IMR-90 (cell line): ENCODE data around the gene RTP5. TPM values are rescaled to one million over a fixed set of nuclear protein-coding genes. Genes with fewer than 3 reads are reported as not detected.

Experiments
- ATAC-seq: fragments of 200-7000 bp; cut with Tn5 transposase; 2 replicates; pipeline ENCODE4 v1.9.1; 2020; ENCODE audit warnings: low read depth, mild to moderate bottlenecking, moderate library complexity
- BruUV-seq: library from RNA; stranded (reverse); fragments of 400-500 nt; replicated peaks from 2 replicates; lab custom pipeline; 2021; lab: Mats Ljungman, UMichigan
- CTCF ChIA-PET: fragments of 300-600 bp; formaldehyde crosslinking; extraction: SDS; loops from one replicate; lab custom pipeline; 2021; ENCODE audit warnings: antibody characterized with exemption; lab: Yijun Ruan, JAX
- POLR2A ChIA-PET: fragments of 300-600 bp; sonication (Branson Sonifier 250); formaldehyde crosslinking; loops from one replicate; lab custom pipeline; 2022; ENCODE audit warnings: antibody characterized with exemption; ENCODE audit not compliant: unreplicated experiment; lab: Charles Lee
- DNase-seq: peaks from one replicate; pipeline ENCODE4 v3.0.0; 2013
- H2AFZ ChIP-seq: replicated peaks from 2 replicates; pipeline ENCODE3; 2013; ENCODE audit warnings: low read length, mild to moderate bottlenecking; ENCODE audit not compliant: poor library complexity
- H2AK5ac ChIP-seq: 2 replicates; pipeline ENCODE4 v1.6.1; 2013; ENCODE audit warnings: low read depth, low read length, inconsistent platforms
- H2AK9ac ChIP-seq: replicated peaks from 2 replicates; pipeline ENCODE3; 2013; ENCODE audit warnings: mild to moderate bottlenecking, low read depth, low read length, moderate library complexity; ENCODE audit not compliant: poor library complexity
- H2BK120ac ChIP-seq: 2 replicates; pipeline ENCODE4 v1.6.1; 2013; ENCODE audit warnings: low read depth, low read length, inconsistent platforms
- H2BK15ac ChIP-seq: 3 replicates; pipeline ENCODE4 v1.6.1; 2013; ENCODE audit warnings: low read depth, low read length, inconsistent platforms
- H2BK20ac ChIP-seq: 2 replicates; pipeline ENCODE4 v1.6.1; 2013; ENCODE audit warnings: low read depth, mild to moderate bottlenecking, inconsistent platforms, low read length, moderate library complexity
- H2BK5ac ChIP-seq: 2 replicates; pipeline ENCODE4 v1.6.1; 2013; ENCODE audit warnings: mild to moderate bottlenecking, low read depth, low read length, inconsistent platforms; ENCODE audit not compliant: poor library complexity, severe bottlenecking
- H3K14ac ChIP-seq: replicated peaks from 2 replicates; pipeline ENCODE4 v1.6.1; 2013; ENCODE audit warnings: low read depth, low read length, inconsistent platforms
- H3K18ac ChIP-seq: 2 replicates; pipeline ENCODE4 v1.6.1; 2013; ENCODE audit warnings: low read depth, low read length, control low read depth
- H3K23ac ChIP-seq: 2 replicates; pipeline ENCODE4 v1.6.1; 2013; ENCODE audit warnings: low read depth, low read length, inconsistent platforms
- H3K27ac ChIP-seq: 2 replicates; pipeline ENCODE4 v1.5.1; 2013; ENCODE audit warnings: mild to moderate bottlenecking, control low read depth, low read length; ENCODE audit not compliant: insufficient read depth
- H3K27me3 ChIP-seq: 2 replicates; pipeline ENCODE4 v1.6.1; 2013; ENCODE audit warnings: low read length; ENCODE audit not compliant: control insufficient read depth, insufficient read depth
- H3K36me3 ChIP-seq: 2 replicates; pipeline ENCODE4 v1.6.1; 2013; ENCODE audit warnings: low read length, mixed read lengths; ENCODE audit not compliant: control insufficient read depth, insufficient read depth
- H3K4ac ChIP-seq: 2 replicates; pipeline ENCODE4 v1.6.1; 2013; ENCODE audit warnings: low read depth, low read length, inconsistent platforms
- H3K4me1 ChIP-seq: 2 replicates; pipeline ENCODE4 v1.6.1; 2013; ENCODE audit warnings: low read length, mixed read lengths; ENCODE audit not compliant: control insufficient read depth, insufficient read depth
- H3K4me2 ChIP-seq: 2 replicates; pipeline ENCODE4 v1.6.1; 2013; ENCODE audit warnings: low read depth, mild to moderate bottlenecking, control low read depth, low read length, moderate library complexity
- H3K4me3 ChIP-seq: 2 replicates; pipeline ENCODE4 v1.5.1; 2013; ENCODE audit warnings: low read depth, mild to moderate bottlenecking, control low read depth, low read length, moderate library complexity; ENCODE audit not compliant: insufficient read depth
- H3K56ac ChIP-seq: 2 replicates; pipeline ENCODE4 v1.6.1; 2013; ENCODE audit warnings: low read length, inconsistent platforms; ENCODE audit not compliant: insufficient read depth; ENCODE audit errors: extremely low read depth
- H3K79me1 ChIP-seq, 2 experiments: 2 replicates each; pipeline ENCODE4 v1.6.1; 2013; ENCODE audit warnings: low read length in 2 of 2, inconsistent platforms in 1 of 2, low read depth in 1 of 2
- H3K9ac ChIP-seq: 2 replicates; pipeline ENCODE4 v1.6.1; 2013; ENCODE audit warnings: low read depth, low read length, control low read depth
- H3K9me1 ChIP-seq: 2 replicates; pipeline ENCODE4 v1.6.1; 2013; ENCODE audit warnings: low read length, inconsistent platforms; ENCODE audit not compliant: insufficient read depth
- H3K9me3 ChIP-seq: 2 replicates; pipeline ENCODE4 v1.6.1; 2013; ENCODE audit warnings: low read length; ENCODE audit not compliant: control insufficient read depth, insufficient read depth
- H4K20me1 ChIP-seq: 2 replicates; pipeline ENCODE4 v1.6.1; 2013; ENCODE audit warnings: low read length, inconsistent platforms; ENCODE audit not compliant: insufficient read depth
- H4K5ac ChIP-seq: 2 replicates; pipeline ENCODE4 v1.6.1; 2013; ENCODE audit warnings: mild to moderate bottlenecking, low read depth, low read length, control low read depth
- H4K8ac ChIP-seq, 2 experiments: 2 replicates each; pipeline ENCODE4 v1.6.1; 2013; ENCODE audit warnings: low read depth in 2 of 2, low read length in 2 of 2, control low read depth in 1 of 2, inconsistent platforms in 1 of 2
- H4K91ac ChIP-seq: 2 replicates; pipeline ENCODE4 v1.6.1; 2013; ENCODE audit warnings: low read depth, low read length, inconsistent platforms; ENCODE audit not compliant: insufficient read depth
- CTCF ChIP-seq: conservative IDR thresholded peaks from 2 replicates; pipeline ENCODE4 v1.5.1; 2012; ENCODE audit warnings: mild to moderate bottlenecking, low read depth, low read length, improper control_type of control experiment
- FOS ChIP-seq: fragments of 150-350 bp; IDR thresholded peaks from 2 replicates; pipeline ENCODE4 v1.6.1; 2016; ENCODE audit warnings: low read depth, low read length
- USF2 ChIP-seq: fragments of 150-350 bp; IDR thresholded peaks from 2 replicates; pipeline ENCODE4 v1.6.1; 2017; ENCODE audit warnings: mild to moderate bottlenecking, antibody characterized with exemption, low read length, low read depth
- WGBS, 2 experiments: methylation state at CpG; one replicate each; pipeline versions ENCODE4 v1.1.5 to v1.1.7; 2013; ENCODE audit warnings: missing lambda C conversion rate in 2 of 2; ENCODE audit not compliant: insufficient read length in 1 of 2; ENCODE audit errors: extremely low coverage in 2 of 2; 5-methylcytosine and 5-hydroxymethylcytosine counted together
- dilution Hi-C: fragments of 300-500 bp; cut with HindIII; formaldehyde crosslinking; loops from one replicate; pipeline ENCODE4 v1.14.3; 2018; ENCODE audit warnings: low sequenced_read_pairs; ENCODE audit not compliant: unreplicated experiment
- in situ Hi-C: fragments of 300-500 bp; cut with MboI; formaldehyde crosslinking; loops from 3 replicates; pipeline ENCODE4 v1.14.3; 2019; ENCODE audit warnings: low sequenced_read_pairs, inconsistent platforms, mixed read lengths
- intact Hi-C: fragments of 100-400 bp; cut with micrococcal nuclease; formaldehyde crosslinking; loops from 2 replicates; pipeline ENCODE4 v1.10.0; 2022
- polyA plus RNA-seq, 3 experiments: library from polyadenylated mRNA; depleted of rRNA; stranded (reverse); fragments of >200 nt; gene quantifications; 2 replicates each; pipeline ENCODE4 v1.2.3, GENCODE V29; 2012; ENCODE audit warnings: low replicate concordance in 1 of 3
- total RNA-seq: library from RNA; depleted of rRNA; stranded (reverse); fragments of >200 nt; gene quantifications from 2 replicates; pipeline ENCODE4 v1.2.3, GENCODE V29; 2012

The RTP5 gene
- total and polyA plus RNA-seq, 2 of the 4 experiments (the other 2 are of a cell fraction): not detected

GRCh38 chr2:241894056-241894641 lies 24.6 kb downstream of the RTP5 start:
- no peak overlapping the region for H3K23ac ChIP-seq
- H3K9me3 ChIP-seq: no peaks in the 10 kb centered on the region
- no peak overlapping the region for H3K4me3 ChIP-seq
- H2BK20ac ChIP-seq: no peak overlapping the region
- no peaks in the 10 kb centered on the region for H3K27me3 ChIP-seq
- no peak overlapping the region for H4K8ac ChIP-seq
- dilution Hi-C loops: no loop called here
- no peak overlapping the region for H3K4me2 ChIP-seq
- H4K20me1 ChIP-seq: no peaks in the 10 kb centered on the region
- H3K4ac ChIP-seq: no peak overlapping the region
- no TSS peak for BruUV-seq
- no peak overlapping the region for H2BK120ac ChIP-seq
- H3K4me1 ChIP-seq: no peaks in the 10 kb centered on the region
- DNase-seq (no peak), ATAC-seq (no peak)
- in situ Hi-C loops: no loop called here
- no peak overlapping the region for H2BK5ac ChIP-seq
- H3K14ac ChIP-seq: no peak overlapping the region
- H3K18ac ChIP-seq: no peak overlapping the region
- no peak overlapping the region for H3K27ac ChIP-seq
- POLR2A ChIA-PET: no interaction called here
- CTCF ChIA-PET: no interaction called here
- H3K9me1 ChIP-seq: no peaks in the 10 kb centered on the region
- 74% methylated on average over 6 of the region's 23 CpGs; no CpG with 5 or more reads in 1 of the 2 experiments for WGBS, 2 experiments
- no peak overlapping the region for H4K91ac ChIP-seq
- H2AK9ac ChIP-seq: no peak overlapping the region
- no peak overlapping the region for H2BK15ac ChIP-seq
- no peak overlapping the region for H3K56ac ChIP-seq
- no peaks in the 10 kb centered on the region for H3K36me3 ChIP-seq
- TF ChIP-seq FOS (no peak), USF2 (no peak), CTCF (no peak)
- intact Hi-C loops: no loop called here
- no peak overlapping the region for H2AK5ac ChIP-seq
- H3K9ac ChIP-seq: no peak overlapping the region
- H3K79me1 ChIP-seq: no peaks in the 10 kb centered on the region
- H4K5ac ChIP-seq: no peak overlapping the region
- H2AFZ ChIP-seq: no peak overlapping the region
